SK-N-SH (cell line): ENCODE data around the gene SLC5A12. TPM values are rescaled to one million over a fixed set of nuclear protein-coding genes. Genes with fewer than 3 reads are reported as not detected.

Experiments used
- CTCF ChIA-PET: fragments of 300-600, 350-600 bp; formaldehyde crosslinking; extraction: SDS; loops from one replicate; lab custom pipeline; 2021; lab: Yijun Ruan, JAX
- POLR2A ChIA-PET: fragments of 350-600 bp; sonication (Branson Sonifier 250); formaldehyde crosslinking; extraction: SDS; loops from one replicate; lab custom pipeline; 2020; ENCODE audit warnings: antibody characterized with exemption, inconsistent platforms; lab: Yijun Ruan, JAX
- DNase-seq: peaks from one replicate; pipeline ENCODE4 v3.0.0; 2012
- H2AFZ ChIP-seq: fragments of 200-600 bp; sonication (generic); 2 replicates; pipeline ENCODE4 v1.8.1; 2016; ENCODE audit warnings: antibody characterized with exemption, mild to moderate bottlenecking, low read depth
- H3F3A ChIP-seq: fragments of 200-600 bp; sonication (generic); replicated peaks from 2 replicates; pipeline ENCODE3; 2016; ENCODE audit warnings: antibody characterized with exemption, mild to moderate bottlenecking; ENCODE audit not compliant: insufficient read depth
- H3K27ac ChIP-seq, 2 experiments: fragments of 200-500 bp in 1 of 2; fragments of 200-600 bp in 1 of 2; sonication (Bioruptor generic) in 1 of 2; sonication (generic), shearing (Covaris generic) in 1 of 2; 2 replicates each; pipeline versions ENCODE4 v1.5.1 to v1.6.1; 2014 to 2016; ENCODE audit warnings: low read depth in 2 of 2, inconsistent platforms in 1 of 2, low read length in 1 of 2, mild to moderate bottlenecking in 1 of 2, mixed read lengths in 1 of 2
- H3K27me3 ChIP-seq: fragments of 200-600 bp; sonication (generic), shearing (Covaris generic); 2 replicates; pipeline ENCODE4 v1.6.1; 2016; ENCODE audit warnings: mixed run types; ENCODE audit not compliant: insufficient read depth
- H3K36me3 ChIP-seq, 2 experiments: fragments of 200-500 bp in 1 of 2; fragments of 200-600 bp in 1 of 2; sonication (Bioruptor generic) in 1 of 2; sonication (generic) in 1 of 2; replicated peaks in 1 of 2; 2 replicates each; pipeline versions ENCODE3 to v1.5.1; 2014 to 2016; ENCODE audit warnings: low read length in 1 of 2, mild to moderate bottlenecking in 1 of 2; ENCODE audit not compliant: insufficient read depth in 2 of 2, control insufficient read depth in 1 of 2
- H3K4me1 ChIP-seq, 2 experiments: fragments of 200-500 bp in 1 of 2; fragments of 200-600 bp in 1 of 2; sonication (Bioruptor generic) in 1 of 2; sonication (generic), shearing (Covaris generic) in 1 of 2; 2 replicates each; pipeline versions ENCODE4 v1.5.1 to v1.6.1; 2014 to 2016; ENCODE audit warnings: low read depth in 1 of 2, low read length in 1 of 2, mixed run types in 1 of 2; ENCODE audit not compliant: insufficient read depth in 2 of 2, control insufficient read depth in 1 of 2
- H3K4me2 ChIP-seq: fragments of 200-600 bp; sonication (generic), shearing (Covaris generic); 2 replicates; pipeline ENCODE4 v1.6.1; 2017; ENCODE audit warnings: mixed run types
- H3K4me3 ChIP-seq, 2 experiments: fragments of 200-500 bp in 1 of 2; fragments of 200-600 bp in 1 of 2; sonication (Bioruptor generic) in 1 of 2; sonication (generic), shearing (Covaris generic) in 1 of 2; 2 replicates each; pipeline versions ENCODE4 v1.5.1 to v1.8.1; 2014 to 2016; ENCODE audit warnings: low read depth in 2 of 2, inconsistent platforms in 1 of 2, low read length in 1 of 2, mild to moderate bottlenecking in 1 of 2, mixed read lengths in 1 of 2, moderate library complexity in 1 of 2
- H3K79me2 ChIP-seq: fragments of 200-600 bp; sonication (generic); 2 replicates; pipeline ENCODE4 v1.8.1; 2017; ENCODE audit warnings: mild to moderate bottlenecking; ENCODE audit not compliant: insufficient read depth
- H3K9ac ChIP-seq: fragments of 200-600 bp; sonication (generic); 2 replicates; pipeline ENCODE4 v1.6.1; 2017; ENCODE audit warnings: mixed run types
- H3K9me2 ChIP-seq: fragments of 200-600 bp; sonication (generic); 2 replicates; pipeline ENCODE4 v1.6.1; 2017; ENCODE audit warnings: mixed run types
- H3K9me3 ChIP-seq: fragments of 200-600 bp; sonication (generic); 2 replicates; pipeline ENCODE4 v1.6.1; 2017; ENCODE audit warnings: mixed run types, mild to moderate bottlenecking, moderate library complexity
- H4K20me1 ChIP-seq: fragments of 200-600 bp; sonication (generic); 2 replicates; pipeline ENCODE4 v1.6.1; 2017; ENCODE audit warnings: mild to moderate bottlenecking, mixed run types; ENCODE audit not compliant: insufficient read depth
- FOXJ3 ChIP-seq: sonication (generic); formaldehyde crosslinking; IDR thresholded peaks from 2 replicates; pipeline ENCODE4 v1.5.1; 2020; ENCODE audit warnings: mild to moderate bottlenecking, missing genetic modification reagents
- FOXM1 ChIP-seq: IDR thresholded peaks from 2 replicates; pipeline ENCODE4 v1.4.0; 2012; ENCODE audit warnings: low read depth, mild to moderate bottlenecking
- GABPA ChIP-seq: IDR thresholded peaks from 2 replicates; pipeline ENCODE4 v1.4.0; 2012; ENCODE audit warnings: low read depth, mild to moderate bottlenecking
- JUND ChIP-seq: IDR thresholded peaks from 2 replicates; pipeline ENCODE4 v1.4.0; 2012
- MXI1 ChIP-seq: IDR thresholded peaks from 2 replicates; pipeline ENCODE4 v1.6.1; 2012; ENCODE audit warnings: mild to moderate bottlenecking, low read depth, low read length, improper control_type of control experiment
- NRF1 ChIP-seq: IDR thresholded peaks from 2 replicates; pipeline ENCODE4 v1.6.1; 2012; ENCODE audit warnings: low read depth, mild to moderate bottlenecking, low read length
- POLR2AphosphoS5 ChIP-seq: IDR thresholded peaks from 2 replicates; pipeline ENCODE4 v1.6.1; 2012; ENCODE audit warnings: low read depth, low read length
- RAD21 ChIP-seq: IDR thresholded peaks from 2 replicates; pipeline ENCODE4 v1.6.1; 2012; ENCODE audit warnings: mild to moderate bottlenecking, low read length
- RCOR1 ChIP-seq: fragments of 150-350 bp; IDR thresholded peaks from 2 replicates; pipeline ENCODE4 v1.6.1; 2017; ENCODE audit warnings: antibody characterized with exemption, low read length
- RFX5 ChIP-seq: IDR thresholded peaks from 2 replicates; pipeline ENCODE4 v1.6.1; 2012; ENCODE audit warnings: mild to moderate bottlenecking, improper control_type of control experiment, low read length
- RXRA ChIP-seq: IDR thresholded peaks from 2 replicates; pipeline ENCODE4 v1.4.0; 2012; ENCODE audit warnings: low read depth, mild to moderate bottlenecking, borderline replicate concordance
- SIN3A ChIP-seq: IDR thresholded peaks from 2 replicates; pipeline ENCODE4 v1.6.1; 2012; ENCODE audit warnings: low read depth, mild to moderate bottlenecking, low read length, moderate library complexity, borderline replicate concordance
- SMC3 ChIP-seq: IDR thresholded peaks from 2 replicates; pipeline ENCODE4 v1.6.1; 2012; ENCODE audit warnings: low read depth, low read length, improper control_type of control experiment
- YY1 ChIP-seq: IDR thresholded peaks from 2 replicates; pipeline ENCODE4 v1.4.0; 2012; ENCODE audit warnings: low read depth, mild to moderate bottlenecking
- WGBS: methylation state at CpG from one replicate; pipeline ENCODE4 v1.1.6; 2017; ENCODE audit warnings: low lambda C conversion rate; 5-methylcytosine and 5-hydroxymethylcytosine counted together
- polyA plus RNA-seq, 3 experiments: library from polyadenylated mRNA; depleted of rRNA; stranded (reverse); fragments of >200 nt; gene quantifications; 2 replicates each; pipeline ENCODE4 v1.2.3, GENCODE V29; 2012
- TF ChIP-seq, protein P1 (sequence below): fragments of 150-350 bp; IDR thresholded peaks from 2 replicates; pipeline ENCODE4 v1.6.1; 2017; ENCODE audit warnings: antibody characterized with exemption, low read length, low read depth, borderline replicate concordance
- TF ChIP-seq, protein P2 (sequence below): IDR thresholded peaks from 2 replicates; pipeline ENCODE4; 2012
- TF ChIP-seq, protein P3 (sequence below): IDR thresholded peaks from 2 replicates; pipeline ENCODE4 v1.4.0; 2012; ENCODE audit warnings: low read depth, borderline replicate concordance
- TF ChIP-seq, protein P4 (sequence below): IDR thresholded peaks from 2 replicates; pipeline ENCODE4 v1.4.0; 2012; ENCODE audit warnings: low read depth, borderline replicate concordance

The SLC5A12 gene
- polyA plus RNA-seq, 1 of the 3 experiments (the other 2 are of a cell fraction), result 0.03 TPM

DNA sequence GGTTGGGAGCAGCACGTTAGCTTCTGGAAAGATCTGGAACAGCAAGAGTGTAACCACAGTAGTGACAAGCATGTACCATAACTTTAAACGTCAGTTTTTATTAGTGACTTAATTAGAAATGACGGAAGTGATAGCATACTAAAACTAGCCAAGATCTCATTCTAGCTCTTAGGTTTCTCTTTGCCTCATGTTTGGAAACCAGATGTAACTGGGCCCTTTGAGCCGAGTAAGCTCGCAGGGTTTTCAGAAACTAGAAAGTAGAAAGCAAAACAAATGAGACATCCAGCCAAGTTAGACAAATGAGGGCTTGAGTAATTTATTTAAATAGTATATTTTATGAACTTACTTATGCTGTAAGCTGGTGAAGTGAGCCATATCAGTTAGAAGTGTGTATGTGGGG lies 40.2 kb upstream of the SLC5A12 start:
- Histone ChIP-seq H3K9ac (no peak overlapping the region), H3K4me3 (no peak overlapping the region), H3K27me3 (no peaks in the 10 kb centered on the region), H3K9me2 (no peaks in the 10 kb centered on the region), H2AFZ (no peak overlapping the region), H3K9me3 (no peaks in the 10 kb centered on the region), H4K20me1 (no peaks in the 10 kb centered on the region), H3K4me1 (no peaks in the 10 kb centered on the region; a peak in 1 of 4 replicates), H3K36me3 (no peaks in the 10 kb centered on the region), H3F3A (no peaks in the 10 kb centered on the region), H3K4me2 (no peak overlapping the region), H3K27ac (no peak overlapping the region), H3K79me2 (no peaks in the 10 kb centered on the region)
- ChIA-PET POLR2A (no interaction called here), CTCF (interaction anchor here (0.8 to 4.5 kb wide), 5 partner anchors 9 to 735 kb away, joined by 3 to 36 read pairs (median 3); partner anchors contain the start of gene CCDC34)
- no peak for DNase-seq
- no peak for TF ChIP-seq GABPA
- no peak for TF ChIP-seq RXRA
- TF ChIP-seq FOXM1, result no peak
- no peak for TF ChIP-seq SMC3
- TF ChIP-seq, protein P1, sequence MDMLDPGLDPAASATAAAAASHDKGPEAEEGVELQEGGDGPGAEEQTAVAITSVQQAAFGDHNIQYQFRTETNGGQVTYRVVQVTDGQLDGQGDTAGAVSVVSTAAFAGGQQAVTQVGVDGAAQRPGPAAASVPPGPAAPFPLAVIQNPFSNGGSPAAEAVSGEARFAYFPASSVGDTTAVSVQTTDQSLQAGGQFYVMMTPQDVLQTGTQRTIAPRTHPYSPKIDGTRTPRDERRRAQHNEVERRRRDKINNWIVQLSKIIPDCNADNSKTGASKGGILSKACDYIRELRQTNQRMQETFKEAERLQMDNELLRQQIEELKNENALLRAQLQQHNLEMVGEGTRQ, result no peak
- TF ChIP-seq RAD21, result no peak
- TF ChIP-seq MXI1, result no peak
- TF ChIP-seq JUND, result no peak
- TF ChIP-seq YY1, result no peak
- no peak for TF ChIP-seq NRF1
- TF ChIP-seq SIN3A, result no peak
- TF ChIP-seq RFX5, result no peak
- no peak for TF ChIP-seq POLR2AphosphoS5
- TF ChIP-seq, protein P2, sequence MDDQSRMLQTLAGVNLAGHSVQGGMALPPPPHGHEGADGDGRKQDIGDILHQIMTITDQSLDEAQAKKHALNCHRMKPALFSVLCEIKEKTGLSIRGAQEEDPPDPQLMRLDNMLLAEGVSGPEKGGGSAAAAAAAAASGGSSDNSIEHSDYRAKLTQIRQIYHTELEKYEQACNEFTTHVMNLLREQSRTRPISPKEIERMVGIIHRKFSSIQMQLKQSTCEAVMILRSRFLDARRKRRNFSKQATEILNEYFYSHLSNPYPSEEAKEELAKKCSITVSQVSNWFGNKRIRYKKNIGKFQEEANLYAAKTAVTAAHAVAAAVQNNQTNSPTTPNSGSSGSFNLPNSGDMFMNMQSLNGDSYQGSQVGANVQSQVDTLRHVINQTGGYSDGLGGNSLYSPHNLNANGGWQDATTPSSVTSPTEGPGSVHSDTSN, result no peak
- no peak for TF ChIP-seq FOXJ3 (CRISPR knock-in tag)
- 81% methylated on average over 5 of the region's 5 CpGs for WGBS

DNA sequence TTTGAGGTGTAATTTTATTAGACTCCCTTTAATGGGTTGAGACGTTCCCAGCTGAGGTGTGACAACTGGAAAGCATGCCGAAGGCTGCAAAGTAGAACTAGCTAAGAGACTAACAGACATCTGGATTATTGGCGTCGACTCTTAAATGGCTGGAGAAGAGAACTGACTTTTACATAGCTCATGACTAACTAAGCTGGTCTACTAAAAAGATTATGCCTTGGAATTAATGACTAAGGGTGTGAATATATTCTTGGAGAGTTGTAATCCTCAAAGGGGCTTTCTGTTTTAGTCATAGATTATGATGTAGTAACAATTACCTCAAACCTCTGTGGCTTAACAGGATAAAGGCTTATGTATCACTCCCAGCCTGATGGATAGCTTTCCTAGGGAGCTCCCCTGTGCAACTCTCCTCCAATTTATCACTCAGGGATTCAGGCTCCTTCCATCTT lies 39.5 kb upstream of the SLC5A12 start:
- Histone ChIP-seq H3K79me2 (no peaks in the 10 kb centered on the region), H3F3A (no peaks in the 10 kb centered on the region), H3K36me3 (no peaks in the 10 kb centered on the region), H3K4me3 (no peak overlapping the region), H3K4me2 (no peak overlapping the region), H3K27ac (no peak overlapping the region), H3K9ac (no peak overlapping the region), H3K9me3 (no peaks in the 10 kb centered on the region), H4K20me1 (no peaks in the 10 kb centered on the region), H2AFZ (no peak overlapping the region), H3K27me3 (no peaks in the 10 kb centered on the region), H3K9me2 (no peaks in the 10 kb centered on the region), H3K4me1 (no peaks in the 10 kb centered on the region; a peak in 1 of 4 replicates)
- CTCF ChIA-PET, result interaction anchor here (0.9 to 4.5 kb wide), 6 partner anchors 8 to 736 kb away, joined by 3 to 36 read pairs (median 4); no protein-coding TSS in a partner anchor
- no peak for DNase-seq
- TF ChIP-seq, protein P3, sequence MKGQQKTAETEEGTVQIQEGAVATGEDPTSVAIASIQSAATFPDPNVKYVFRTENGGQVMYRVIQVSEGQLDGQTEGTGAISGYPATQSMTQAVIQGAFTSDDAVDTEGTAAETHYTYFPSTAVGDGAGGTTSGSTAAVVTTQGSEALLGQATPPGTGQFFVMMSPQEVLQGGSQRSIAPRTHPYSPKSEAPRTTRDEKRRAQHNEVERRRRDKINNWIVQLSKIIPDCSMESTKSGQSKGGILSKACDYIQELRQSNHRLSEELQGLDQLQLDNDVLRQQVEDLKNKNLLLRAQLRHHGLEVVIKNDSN, result no peak
- no peak for TF ChIP-seq POLR2AphosphoS5
- no peak for TF ChIP-seq RCOR1
- TF ChIP-seq, protein P4, sequence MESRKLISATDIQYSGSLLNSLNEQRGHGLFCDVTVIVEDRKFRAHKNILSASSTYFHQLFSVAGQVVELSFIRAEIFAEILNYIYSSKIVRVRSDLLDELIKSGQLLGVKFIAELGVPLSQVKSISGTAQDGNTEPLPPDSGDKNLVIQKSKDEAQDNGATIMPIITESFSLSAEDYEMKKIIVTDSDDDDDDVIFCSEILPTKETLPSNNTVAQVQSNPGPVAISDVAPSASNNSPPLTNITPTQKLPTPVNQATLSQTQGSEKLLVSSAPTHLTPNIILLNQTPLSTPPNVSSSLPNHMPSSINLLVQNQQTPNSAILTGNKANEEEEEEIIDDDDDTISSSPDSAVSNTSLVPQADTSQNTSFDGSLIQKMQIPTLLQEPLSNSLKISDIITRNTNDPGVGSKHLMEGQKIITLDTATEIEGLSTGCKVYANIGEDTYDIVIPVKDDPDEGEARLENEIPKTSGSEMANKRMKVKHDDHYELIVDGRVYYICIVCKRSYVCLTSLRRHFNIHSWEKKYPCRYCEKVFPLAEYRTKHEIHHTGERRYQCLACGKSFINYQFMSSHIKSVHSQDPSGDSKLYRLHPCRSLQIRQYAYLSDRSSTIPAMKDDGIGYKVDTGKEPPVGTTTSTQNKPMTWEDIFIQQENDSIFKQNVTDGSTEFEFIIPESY, result no peak
- no peak for TF ChIP-seq RXRA
- TF ChIP-seq SIN3A, result no peak
- POLR2A ChIA-PET, result no interaction called here
- 92% methylated on average over 4 of the region's 4 CpGs for WGBS
